Measurements from ENCODE around the gene ASXL1.
"Not testable (repeated sequence)": the region's sequence is repeated elsewhere in the genome, so short reads cannot be mapped to it uniquely, and the experiment has no call there.

Gene ASXL1

DNA sequence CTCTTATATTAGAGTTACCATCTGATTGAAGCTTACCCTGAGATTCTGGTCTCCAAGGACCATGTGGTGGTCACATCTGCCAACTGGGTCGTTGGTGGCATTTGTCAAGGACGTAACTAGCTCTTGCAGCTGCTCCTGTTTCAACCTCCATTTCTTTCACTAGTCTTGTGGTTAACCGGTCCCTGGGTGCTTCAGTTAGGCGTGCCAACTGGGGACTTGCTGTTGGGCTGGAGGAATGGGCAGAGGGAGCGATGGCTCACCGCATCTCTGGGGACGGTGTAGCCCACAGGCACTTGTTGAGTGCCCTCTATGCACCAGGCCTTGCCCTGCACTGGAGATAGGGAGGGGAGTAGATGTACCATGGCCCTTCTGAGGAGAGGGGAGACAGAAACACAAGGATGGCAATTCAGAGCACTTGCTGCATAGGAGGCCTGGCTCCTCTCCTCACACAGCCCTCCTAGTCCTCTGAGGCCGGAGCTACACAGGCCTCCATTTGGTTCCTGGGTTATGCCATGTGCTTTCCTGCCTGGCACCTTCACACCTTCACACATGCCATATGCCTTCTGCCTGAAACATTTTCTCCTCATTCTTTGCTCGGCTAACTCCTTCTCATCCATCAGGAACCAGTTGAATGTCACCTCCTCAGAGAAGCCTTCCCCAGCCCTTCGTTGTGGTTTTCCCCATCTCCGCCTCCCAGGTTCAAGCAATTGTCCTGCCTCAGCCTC is 20.0 kb upstream of the ASXL1 start:
- no peak for DNase-seq

GRCh38 chr20:32338665-32339064 is 19.5 kb upstream of the ASXL1 start:
- DNase-seq: no peak

GRCh38 chr20:32339116-32339515 is 19.0 kb upstream of the ASXL1 start:
- no peak for DNase-seq

GRCh38 chr20:32341053-32341452 is 17.1 kb upstream of the ASXL1 start:
- DNase-seq: not testable (repeated sequence)

DNA sequence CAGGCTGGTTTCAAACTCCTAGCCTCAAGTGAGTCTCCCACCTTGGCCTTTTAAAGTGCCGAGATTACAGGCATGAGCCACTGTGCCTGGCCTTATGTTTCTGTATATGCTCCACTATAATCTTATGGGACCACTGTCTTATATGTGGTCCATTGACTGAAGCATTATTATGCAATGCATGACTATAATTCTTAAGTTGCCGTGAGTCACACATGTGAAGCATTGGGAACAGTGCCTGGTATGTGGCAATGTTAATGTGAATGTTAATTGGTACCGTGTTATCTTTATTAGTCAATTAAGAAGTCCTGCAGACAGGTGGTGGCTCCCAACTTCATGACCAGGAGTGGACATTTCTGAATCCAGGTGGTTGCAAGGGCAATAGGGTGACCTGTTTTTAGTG is 14.7 kb upstream of the ASXL1 start:
- no peak for DNase-seq

DNA sequence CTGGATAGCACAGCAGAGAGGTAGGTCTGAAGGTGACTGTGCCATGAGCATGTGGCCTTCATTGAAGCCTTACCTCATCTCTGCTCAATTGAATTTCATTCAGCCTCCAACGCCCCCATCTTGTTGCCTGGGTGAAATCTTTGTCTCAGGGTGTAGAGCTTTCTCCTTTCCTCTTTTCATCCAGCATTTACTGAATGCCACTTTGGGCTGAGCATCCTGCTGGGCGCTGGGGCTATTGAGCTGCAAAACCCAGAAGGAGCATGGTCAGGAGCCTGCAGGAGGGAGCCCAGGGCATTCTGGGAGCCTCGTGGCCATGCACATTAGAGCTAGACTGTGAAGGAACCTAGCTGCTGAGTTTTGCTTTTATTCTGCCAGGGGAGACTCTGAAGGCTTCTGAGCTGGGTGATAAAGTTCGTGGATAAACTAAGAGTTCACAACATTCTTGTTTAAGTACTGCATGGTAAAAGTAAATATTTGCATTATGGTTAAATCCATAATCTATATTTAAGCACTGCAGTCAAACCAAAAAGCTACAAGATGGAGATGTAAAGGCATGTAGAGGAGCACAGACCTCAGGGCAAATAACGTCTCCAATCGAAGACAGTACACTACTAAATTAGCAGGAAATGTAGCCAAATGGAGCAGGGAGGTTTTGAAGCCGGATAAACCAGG is 13.2 kb upstream of the ASXL1 start:
- no peak for DNase-seq

- DNase-seq: no peak
These were observed 9.9 kb upstream of the ASXL1 start for GRCh38 chr20:32348207-32348606.

- no peak for DNase-seq
These were observed 7.7 kb upstream of the ASXL1 start for GRCh38 chr20:32350421-32350820.

- no peak for DNase-seq
These were observed 5.9 kb upstream of the ASXL1 start for GRCh38 chr20:32352121-32352720.

- no peak for DNase-seq
These were observed 4.2 kb upstream of the ASXL1 start for GRCh38 chr20:32353848-32354496.

GRCh38 chr20:32354592-32355416 is 3.3 kb upstream of the ASXL1 start:
- no peak for DNase-seq

DNA sequence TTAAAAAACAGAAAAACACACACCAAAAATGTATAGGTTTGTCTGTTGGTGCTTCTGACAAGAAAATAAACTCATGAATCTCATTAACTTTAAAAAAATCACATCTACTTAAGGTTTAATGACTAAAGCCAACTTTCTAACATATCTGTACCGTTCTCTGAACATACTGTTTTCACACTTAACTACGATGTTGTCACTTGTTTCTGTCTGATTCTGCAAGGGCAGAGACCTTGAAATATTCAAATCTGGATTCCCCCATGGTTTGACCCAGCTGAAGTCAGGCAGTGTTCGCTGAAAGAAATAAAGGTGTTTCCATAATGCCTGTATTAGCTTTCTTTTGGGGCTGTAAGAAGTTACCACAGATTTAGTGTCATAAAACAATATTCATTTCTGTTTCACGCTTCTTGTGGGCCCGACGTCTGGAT is 2.7 kb upstream of the ASXL1 start:
- no peak for DNase-seq

- not testable (repeated sequence) for DNase-seq
These were observed 2.1 kb upstream of the ASXL1 start for GRCh38 chr20:32355907-32356621.

- DNase-seq: no peak
These were observed 1.3 kb upstream of the ASXL1 start for GRCh38 chr20:32356622-32357374.

DNA sequence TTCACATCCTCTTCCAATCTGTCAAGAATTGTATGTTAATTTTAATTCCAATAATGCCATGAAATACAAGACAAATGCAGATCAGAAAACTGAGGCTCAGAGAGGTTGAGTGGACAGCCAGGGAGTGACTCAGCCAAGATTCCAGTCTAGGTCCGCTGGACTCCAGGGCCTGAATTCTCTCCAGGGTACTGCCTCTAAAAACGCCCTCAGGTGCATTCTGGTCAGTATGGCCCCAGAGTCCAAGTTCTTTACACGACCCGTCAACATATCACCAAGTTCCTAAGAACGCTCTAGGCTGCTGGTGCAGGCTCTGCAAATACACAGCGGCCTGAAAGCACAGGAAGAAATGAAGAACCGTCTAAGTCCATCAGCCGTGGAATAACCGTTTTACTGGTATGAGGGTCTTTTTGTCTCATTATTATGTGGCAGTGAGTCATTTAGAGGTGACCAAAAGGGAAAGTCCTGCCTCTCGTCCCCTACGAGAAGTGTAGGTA is 709 bp upstream of the ASXL1 start:
- no peak for DNase-seq

DNA sequence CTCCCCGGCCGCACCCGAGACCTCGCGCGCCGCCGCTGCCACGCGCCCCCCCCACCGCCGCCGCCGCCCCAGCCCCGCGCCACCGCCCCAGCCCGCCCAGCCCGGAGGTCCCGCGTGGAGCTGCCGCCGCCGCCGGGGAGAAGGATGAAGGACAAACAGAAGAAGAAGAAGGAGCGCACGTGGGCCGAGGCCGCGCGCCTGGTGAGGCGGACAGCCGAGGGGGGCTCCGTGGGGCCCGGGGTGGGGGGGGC is 426 bp downstream of the ASXL1 start:
- DNase-seq: no peak

- DNase-seq: peak; percentile 60
These were observed 927 bp downstream of the ASXL1 start for GRCh38 chr20:32358883-32359632.

- no peak for DNase-seq
These were observed 1.7 kb downstream of the ASXL1 start for GRCh38 chr20:32359633-32360332.

DNA sequence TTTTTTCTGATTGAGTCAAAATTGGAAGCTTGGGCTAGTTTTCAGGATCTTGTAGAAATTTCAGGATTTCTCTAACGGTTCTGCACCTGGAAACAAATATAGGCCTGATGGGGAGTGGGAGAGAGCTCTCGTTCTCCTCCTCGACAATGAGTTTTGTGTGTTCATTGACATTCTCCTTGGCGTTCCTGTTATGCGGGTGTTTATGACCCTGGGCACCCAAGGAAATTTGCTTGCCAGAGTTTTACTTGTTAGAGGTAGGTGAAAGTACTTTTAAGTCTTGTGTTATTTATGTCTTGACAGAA is 2.2 kb downstream of the ASXL1 start:
- DNase-seq: no peak

GRCh38 chr20:32362901-32363364 is 4.8 kb downstream of the ASXL1 start:
- no peak for DNase-seq
